ENCODE measurements around the gene PPP2R1B. TPM values are rescaled to one million over a fixed set of nuclear protein-coding genes. Genes with fewer than 3 reads are reported as not detected.

PPP2R1B gene
- total and polyA plus RNA-seq, 2 donors (not counting 1 experiment from before 2014, with no cell fraction given): 8.2 to 37.0 TPM

DNA sequence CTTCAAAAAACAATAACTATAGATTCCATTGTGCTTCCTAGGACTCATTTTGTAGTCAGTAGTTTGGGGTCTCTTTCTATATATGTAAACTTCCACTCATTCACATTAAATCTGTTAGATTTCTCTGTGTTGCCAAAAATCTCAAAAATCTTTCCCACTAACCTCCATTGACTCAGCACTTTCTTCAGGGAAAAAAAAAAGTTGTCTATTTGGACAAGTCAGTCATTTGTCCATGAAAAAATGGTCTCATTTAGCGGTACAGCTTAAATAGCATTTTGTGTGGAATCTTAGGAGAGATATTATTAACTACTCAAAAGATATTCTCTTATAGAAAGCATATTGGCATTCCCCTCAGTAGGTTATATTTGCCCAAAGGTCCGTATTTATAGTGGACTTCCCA, 81.9 kb downstream of the PPP2R1B start:
- no peaks in the 10 kb centered on the region for H3K79me2 ChIP-seq (ENCODE audit: control insufficient read depth, insufficient read depth, low read length)
- Mint-ChIP-seq H3K27ac (no peak overlapping the region), H3K9me3 (ENCODE audit: insufficient read depth) (no peaks in the 10 kb centered on the region), H3K27me3 (no peaks in the 10 kb centered on the region), H3K4me3 (no peak overlapping the region), H3K4me1 (no peaks in the 10 kb centered on the region)
- H3K4me1 ChIP-seq (ENCODE audit: control insufficient read depth in 2 of 2, insufficient read depth in 2 of 2, low read length in 2 of 2): no peaks in the 10 kb centered on the region
- no peak overlapping the region for H3K4me2 ChIP-seq (replicated peaks; ENCODE audit: low read depth, low read length, poor library complexity, severe bottlenecking)
- no peaks in the 10 kb centered on the region for H3K9me3 ChIP-seq (ENCODE audit: control extremely low read depth in 1 of 3, control insufficient read depth in 2 of 3, insufficient read depth in 1 of 3, low read length in 2 of 3)
- peaks cover 3 to 9% of the 10 kb centered on the region in 2 experiments for H3K36me3 ChIP-seq (replicated peaks in 1 of 2; ENCODE audit: control extremely low read depth in 1 of 2, control insufficient read depth in 1 of 2, extremely low read depth in 1 of 2, insufficient read depth in 2 of 2, low read length in 1 of 2)
- CTCF ChIA-PET: interaction anchor here (0.6 to 1.0 kb wide), 3 partner anchors 117 to 1483 kb away, joined by 3 to 4 read pairs (median 4); no protein-coding TSS in a partner anchor
- TF ChIP-seq EZH2 (IDR thresholded peaks at IDR 0.05; ENCODE audit: borderline replicate concordance, insufficient read depth, low read depth, low read length, poor library complexity, severe bottlenecking) (no peak), CTCF (IDR thresholded peaks at IDR 0.05) (no peak)
- no peak overlapping the region for H3K4me3 ChIP-seq (ENCODE audit: control extremely low read depth in 1 of 5, extremely low read depth in 1 of 5, insufficient read depth in 1 of 5, low read depth in 2 of 5, low read length in 4 of 5)
- H3K27me3 ChIP-seq (replicated peaks in 1 of 4; ENCODE audit: control extremely low read depth in 1 of 4, control insufficient read depth in 3 of 4, insufficient read depth in 4 of 4, low read length in 3 of 4): no peaks in the 10 kb centered on the region
- DNase-seq (no peak), ATAC-seq (ENCODE audit: low read depth) (no peak)
- no peak overlapping the region for H2AFZ ChIP-seq (ENCODE audit: insufficient read depth, low read depth, low read length, poor library complexity, severe bottlenecking)
- no peaks in the 10 kb centered on the region for H4K20me1 ChIP-seq (ENCODE audit: control insufficient read depth, insufficient read depth, low read length, poor library complexity, severe bottlenecking)
- no peak overlapping the region for H3K9ac ChIP-seq (ENCODE audit: low read length)
- no CpG with 5 or more reads among the region's 2 CpGs for WGBS (ENCODE audit: insufficient coverage)
- no peak overlapping the region for H3K27ac ChIP-seq (ENCODE audit: low read length in 2 of 2)
- POLR2A ChIA-PET: interaction anchor here (0.6 kb wide), 1 partner anchor 374 kb away, joined by 4 read pairs; no protein-coding TSS in a partner anchor
- intact Hi-C loops (cut with micrococcal nuclease): no loop called here

DNA sequence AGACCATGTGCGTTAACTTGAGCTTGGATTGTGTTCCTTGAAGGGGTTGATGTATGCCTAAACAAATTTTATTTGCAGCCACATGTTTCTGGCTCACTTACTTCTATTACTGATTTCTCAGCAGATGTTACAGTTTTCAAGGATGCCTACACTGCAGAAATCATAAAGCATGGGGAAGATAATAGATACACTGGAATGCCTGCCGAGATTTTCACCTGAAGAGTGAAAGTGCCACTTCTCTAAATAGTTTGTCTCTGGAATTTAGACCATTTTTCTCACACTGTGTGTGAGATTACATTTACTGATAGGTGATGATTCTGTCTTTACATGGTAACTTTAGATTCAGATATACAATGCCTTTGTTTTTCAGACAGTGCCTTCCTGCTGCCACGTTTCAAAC, 82.4 kb downstream of the PPP2R1B start:
- H3K4me3 ChIP-seq (ENCODE audit: control extremely low read depth in 1 of 5, extremely low read depth in 1 of 5, insufficient read depth in 1 of 5, low read depth in 2 of 5, low read length in 4 of 5): no peak overlapping the region
- intact Hi-C loops (cut with micrococcal nuclease): no loop called here
- no peak for TF ChIP-seq EZH2 (IDR thresholded peaks at IDR 0.05; ENCODE audit: borderline replicate concordance, insufficient read depth, low read depth, low read length, poor library complexity, severe bottlenecking)
- no peak for TF ChIP-seq CTCF (IDR thresholded peaks at IDR 0.05)
- no peak overlapping the region for H3K4me2 ChIP-seq (replicated peaks; ENCODE audit: low read depth, low read length, poor library complexity, severe bottlenecking)
- ATAC-seq (ENCODE audit: low read depth) (no peak), DNase-seq (no peak)
- H3K9ac ChIP-seq (ENCODE audit: low read length): no peak overlapping the region
- Mint-ChIP-seq H3K27me3 (no peaks in the 10 kb centered on the region), H3K9me3 (ENCODE audit: insufficient read depth) (no peaks in the 10 kb centered on the region), H3K27ac (no peak overlapping the region), H3K4me1 (no peaks in the 10 kb centered on the region), H3K4me3 (no peak overlapping the region)
- POLR2A ChIA-PET: interaction anchor here (0.6 kb wide), 1 partner anchor 374 kb away, joined by 4 read pairs; no protein-coding TSS in a partner anchor
- H3K79me2 ChIP-seq (ENCODE audit: control insufficient read depth, insufficient read depth, low read length): no peaks in the 10 kb centered on the region
- no peaks in the 10 kb centered on the region for H3K27me3 ChIP-seq (replicated peaks in 1 of 4; ENCODE audit: control extremely low read depth in 1 of 4, control insufficient read depth in 3 of 4, insufficient read depth in 4 of 4, low read length in 3 of 4)
- H3K4me1 ChIP-seq (ENCODE audit: control insufficient read depth in 2 of 2, insufficient read depth in 2 of 2, low read length in 2 of 2): no peaks in the 10 kb centered on the region
- no peak overlapping the region for H3K27ac ChIP-seq (ENCODE audit: low read length in 2 of 2)
- H2AFZ ChIP-seq (ENCODE audit: insufficient read depth, low read depth, low read length, poor library complexity, severe bottlenecking): no peak overlapping the region
- peaks cover 2 to 4% of the 10 kb centered on the region in 2 experiments for H3K36me3 ChIP-seq (replicated peaks in 1 of 2; ENCODE audit: control extremely low read depth in 1 of 2, control insufficient read depth in 1 of 2, extremely low read depth in 1 of 2, insufficient read depth in 2 of 2, low read length in 1 of 2)
- no peaks in the 10 kb centered on the region for H4K20me1 ChIP-seq (ENCODE audit: control insufficient read depth, insufficient read depth, low read length, poor library complexity, severe bottlenecking)
- CTCF ChIA-PET: interaction anchor here (0.6 to 1.0 kb wide), 3 partner anchors 117 to 1483 kb away, joined by 3 to 4 read pairs (median 4); no protein-coding TSS in a partner anchor
- H3K9me3 ChIP-seq (ENCODE audit: control extremely low read depth in 1 of 3, control insufficient read depth in 2 of 3, insufficient read depth in 1 of 3, low read length in 2 of 3): no peaks in the 10 kb centered on the region
- WGBS (ENCODE audit: insufficient coverage): no CpG with 5 or more reads among the region's 3 CpGs
